ENCODE data around the gene SPRY1.

GRCh38 chr4:123359449-123360315 lies 36.9 kb upstream of the SPRY1 start:
- TF ChIP-seq CTCF (IDR thresholded peaks at IDR 0.05; ENCODE audit: low read depth, low read length, missing input control) (no peak), FOXA1 (IDR thresholded peaks at IDR 0.05) (no peak), YY1 (IDR thresholded peaks at IDR 0.05) (no peak), REST (IDR thresholded peaks at IDR 0.05) (no peak), MAX (IDR thresholded peaks at IDR 0.05) (no peak), ATF3 (IDR thresholded peaks at IDR 0.05) (no peak), EGR1 (IDR thresholded peaks at IDR 0.05; ENCODE audit: low read depth in 2 of 2) (no peak), RXRA (IDR thresholded peaks at IDR 0.05) (no peak), GABPA (IDR thresholded peaks at IDR 0.05 in 1 of 2, conservative IDR thresholded peaks at IDR 0.05 in 1 of 2) (no peak), RAD21 (IDR thresholded peaks at IDR 0.05) (no peak)

Measured in liver (tissue), 3 donors.